Measurements from ENCODE around the gene SPAG16.
A peak's percentile ranks its signal among the peaks of the same experiment; 100 is the strongest.

The SPAG16 gene

GRCh38 chr2:213284105-213285090 lies at the start of gene SPAG16:
Gene SPAG16 (plus strand): TSS chr2:213284464.
- DNase-seq, result peak; percentile 94

DNA sequence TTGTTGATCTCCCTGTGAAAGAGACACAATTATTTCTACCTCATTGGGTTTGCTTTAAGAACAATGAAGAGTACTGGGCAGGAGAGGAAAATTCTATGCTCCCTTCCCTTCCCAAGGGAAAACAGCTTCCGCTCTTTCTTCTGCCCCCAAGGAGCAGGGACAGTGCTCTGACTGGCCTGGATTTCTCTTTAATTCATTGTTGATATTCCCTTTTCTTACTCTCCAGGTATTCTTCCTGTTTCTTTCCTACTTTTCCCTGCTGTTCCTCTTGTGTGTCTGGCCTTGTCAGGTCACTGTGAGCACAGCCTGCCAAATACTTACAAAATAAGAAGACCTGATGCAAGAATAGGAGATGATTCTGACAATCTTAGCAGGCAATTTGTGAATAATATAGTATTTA lies 49.6 kb upstream of the SPAG16 start:
- DNase-seq, result no peak

GRCh38 chr2:213235741-213236140 lies 48.5 kb upstream of the SPAG16 start:
- no peak for DNase-seq

DNA sequence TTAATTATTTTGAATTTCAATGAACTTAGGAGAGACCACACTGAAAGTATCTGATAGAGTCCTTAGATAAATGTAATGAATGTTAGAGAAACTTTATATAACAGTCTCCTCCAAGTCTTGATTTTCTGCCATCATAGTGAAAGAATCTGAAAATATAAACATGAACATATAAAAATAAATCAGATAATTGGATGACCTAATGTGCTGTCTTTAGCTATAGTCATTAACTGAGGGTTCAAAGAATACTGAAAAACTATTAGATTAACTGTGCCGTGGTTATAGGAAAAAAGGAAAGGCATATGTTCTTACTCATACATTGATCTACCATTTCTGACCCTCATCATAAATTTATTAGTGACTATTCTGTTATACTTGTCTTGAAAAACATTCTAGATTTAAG lies 47.0 kb upstream of the SPAG16 start:
- no peak for DNase-seq

DNA sequence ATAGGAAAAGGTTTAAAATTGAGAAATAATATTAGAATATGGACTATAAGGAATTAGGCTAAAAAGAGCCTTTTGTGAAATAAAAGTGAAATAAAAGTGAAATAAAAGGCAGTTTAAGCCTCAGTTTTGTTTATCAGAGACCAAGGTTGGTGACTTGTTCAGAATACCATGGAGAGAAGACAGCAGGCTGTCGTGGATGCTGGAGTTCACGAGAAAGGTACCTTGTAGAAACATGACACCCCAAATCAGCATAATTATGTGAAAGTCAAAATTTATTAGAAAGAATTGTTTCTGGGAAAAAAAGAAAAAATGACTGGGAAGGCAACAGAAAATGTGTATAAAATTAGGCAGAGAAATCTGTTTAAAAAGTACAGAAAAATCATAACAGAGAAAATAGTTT lies 46.5 kb upstream of the SPAG16 start:
- no peak for DNase-seq

GRCh38 chr2:213238753-213239495 lies 45.3 kb upstream of the SPAG16 start:
- no peak for DNase-seq

- DNase-seq, result no peak
Observed at GRCh38 chr2:213241817-213242216, 42.4 kb upstream of the SPAG16 start.

DNA sequence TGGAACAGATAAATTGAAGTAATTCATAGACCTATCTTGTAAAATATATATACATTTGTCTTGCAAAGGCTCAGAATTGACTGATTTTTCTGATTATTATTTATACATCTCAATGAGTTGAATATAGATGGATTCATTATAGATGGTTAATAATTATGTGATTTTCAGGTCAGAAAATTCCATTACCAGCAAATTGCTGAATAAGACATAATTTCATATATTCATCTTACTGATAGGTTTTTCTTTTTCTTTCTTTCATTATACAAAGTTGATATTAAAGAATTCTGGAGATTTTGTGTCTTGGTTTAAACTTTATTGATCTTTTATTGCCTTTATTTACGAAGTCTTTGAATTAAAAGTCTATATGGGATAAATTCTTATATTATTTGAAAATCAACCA lies 41.6 kb upstream of the SPAG16 start:
- no peak for DNase-seq

DNA sequence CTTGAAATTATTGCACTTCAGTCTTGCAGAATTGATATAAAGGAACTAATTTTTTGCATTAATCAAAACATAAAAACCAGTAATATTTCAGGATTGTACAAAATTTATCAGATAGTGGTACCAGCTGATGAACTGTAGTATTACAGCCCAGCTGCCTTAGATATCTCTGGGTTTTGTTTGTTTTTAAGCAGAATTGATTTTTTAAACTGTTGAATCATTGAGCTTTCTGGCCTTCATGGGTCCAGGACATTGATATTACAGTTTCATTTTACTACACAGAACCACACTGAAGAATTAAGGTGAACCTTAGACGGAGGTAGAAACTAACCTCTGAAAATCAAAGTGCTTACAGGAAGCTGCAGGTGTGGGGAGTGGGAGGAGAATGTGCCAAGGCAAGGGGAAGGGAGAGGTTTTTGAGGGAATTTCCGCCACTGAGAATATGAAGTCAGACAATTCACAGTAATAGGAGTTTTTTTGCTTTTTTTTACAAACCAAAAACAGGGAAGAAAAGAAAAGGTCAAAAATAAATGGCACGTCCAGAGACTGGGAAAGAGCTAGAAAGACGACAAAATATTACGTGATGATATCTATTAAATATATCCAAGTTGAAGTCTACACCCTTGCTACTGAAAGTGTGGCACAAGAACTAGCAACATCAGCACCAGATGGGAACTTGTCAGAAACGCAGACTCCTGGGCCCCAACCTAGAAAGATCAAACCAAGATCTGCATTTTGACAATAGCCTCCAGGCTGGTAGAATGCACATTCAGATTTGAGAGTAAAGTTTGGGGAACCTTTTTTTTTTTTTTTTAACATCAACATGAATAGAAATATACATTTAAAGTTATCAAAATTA lies 40.8 kb upstream of the SPAG16 start:
- DNase-seq, result no peak

DNA sequence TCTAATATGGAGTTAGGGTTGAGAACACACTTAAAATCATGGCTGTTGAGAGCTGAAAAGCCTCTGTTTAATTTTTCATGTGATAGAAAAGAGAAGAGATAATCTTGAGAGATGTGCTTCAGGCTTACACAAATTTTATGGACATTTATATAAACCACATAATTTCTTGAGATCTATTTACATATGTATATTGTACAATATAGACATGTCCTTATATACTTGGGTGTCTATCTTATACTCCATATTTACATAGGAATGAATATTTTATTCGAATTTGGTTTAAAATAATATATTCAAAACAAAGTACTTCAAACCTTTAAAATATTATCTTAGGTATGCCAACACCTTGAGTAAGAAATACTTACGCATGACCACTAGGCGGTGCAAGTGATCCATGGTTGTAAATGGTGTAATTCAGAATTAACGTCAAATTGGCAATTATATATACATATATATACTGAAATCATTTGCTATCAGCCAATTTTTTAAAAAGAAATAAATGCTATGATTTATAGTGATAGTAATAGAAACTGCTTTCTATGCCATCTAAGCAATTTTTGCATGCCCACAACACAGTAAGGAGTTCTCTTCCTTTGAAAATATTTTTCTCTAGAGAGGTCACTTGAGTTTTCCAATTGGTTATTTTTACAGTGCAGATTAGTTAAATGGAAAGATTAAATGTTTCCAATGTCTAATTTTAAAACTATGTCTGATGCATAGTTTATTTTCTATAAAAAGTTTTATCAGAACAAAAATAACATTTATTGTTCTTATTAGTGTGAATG lies 37.6 kb upstream of the SPAG16 start:
- peak; percentile 73 for DNase-seq

DNA sequence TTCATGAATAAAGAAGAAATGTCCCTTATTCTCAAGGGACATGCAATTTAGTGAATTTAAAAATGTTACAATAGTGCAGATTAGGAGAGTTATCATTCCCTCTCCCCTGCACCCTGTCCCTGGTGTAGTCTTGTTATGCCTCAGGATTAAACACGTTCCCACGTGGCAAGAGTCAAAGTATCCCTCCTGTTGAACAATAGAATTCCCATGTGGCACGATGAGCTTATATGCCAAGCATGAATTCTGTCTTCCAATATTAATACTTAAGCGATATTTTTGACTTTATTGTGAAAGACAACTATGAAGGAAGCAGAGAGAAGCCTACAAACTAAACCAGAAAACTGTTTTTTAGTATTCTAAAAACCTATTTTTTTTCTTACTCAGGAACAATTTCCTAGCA lies 36.7 kb upstream of the SPAG16 start:
- no peak for DNase-seq

DNA sequence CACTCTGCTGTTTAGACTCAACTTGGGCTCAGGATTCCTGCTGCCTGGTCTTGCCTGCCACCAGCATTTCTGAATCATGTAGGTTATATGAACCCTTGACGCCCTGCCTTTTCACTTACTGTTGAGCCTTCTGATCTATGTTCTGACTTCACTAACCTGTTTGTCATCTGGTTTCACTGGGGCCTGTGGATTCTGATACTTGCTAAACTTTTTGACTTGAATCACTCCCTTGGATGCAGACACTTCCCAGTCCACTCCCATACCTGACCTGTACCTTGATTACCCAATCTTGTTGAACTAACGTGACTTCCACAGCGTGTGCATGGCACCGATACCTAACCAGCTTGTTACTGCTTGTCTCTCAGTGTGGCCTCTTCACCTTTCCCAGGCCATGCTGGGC lies 35.6 kb upstream of the SPAG16 start:
- no peak for DNase-seq

GRCh38 chr2:213249502-213249901 lies 34.8 kb upstream of the SPAG16 start:
- DNase-seq, result no peak

DNA sequence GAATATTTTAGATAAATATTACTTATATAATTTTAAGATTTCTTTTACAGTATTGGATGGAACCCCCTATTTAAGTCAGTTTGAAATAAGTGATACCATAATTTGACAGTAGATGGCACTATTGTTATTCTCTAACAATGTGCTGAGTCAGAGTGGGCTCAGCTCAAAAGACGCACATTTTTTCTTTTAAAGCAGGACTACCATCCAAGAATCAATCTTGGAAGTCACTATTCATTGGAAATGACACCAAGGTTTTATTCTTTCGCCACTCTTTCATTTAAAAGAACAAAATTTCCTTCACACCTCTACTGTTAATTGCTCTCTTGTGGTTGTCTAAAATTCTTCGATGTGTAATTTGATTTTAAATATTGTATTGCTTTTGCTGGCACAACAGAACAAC lies 32.6 kb upstream of the SPAG16 start:
- no peak for DNase-seq

GRCh38 chr2:213252206-213252605 lies 32.1 kb upstream of the SPAG16 start:
- no peak for DNase-seq

DNA sequence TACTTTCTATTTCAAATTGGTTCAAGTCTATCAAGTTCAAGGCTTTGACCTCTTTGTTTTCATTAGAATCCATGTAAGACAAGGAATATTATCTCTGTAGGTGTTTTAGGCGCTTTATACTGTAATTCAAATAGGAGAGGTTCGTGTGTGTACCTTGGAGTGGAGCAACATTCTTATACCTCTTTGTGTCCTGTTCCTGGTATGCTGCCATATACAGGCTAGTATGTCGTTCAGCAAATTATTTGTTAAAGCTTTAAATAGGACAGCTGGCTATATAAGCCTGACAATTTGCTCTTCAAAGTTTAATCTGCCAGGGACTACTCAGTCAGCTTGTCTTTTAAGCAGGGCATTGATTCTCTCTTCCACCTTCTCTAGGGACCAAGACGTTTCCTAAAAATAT lies 31.1 kb upstream of the SPAG16 start:
- DNase-seq, result no peak

- no peak for DNase-seq
Observed at GRCh38 chr2:213259266-213259665, 25.0 kb upstream of the SPAG16 start.

DNA sequence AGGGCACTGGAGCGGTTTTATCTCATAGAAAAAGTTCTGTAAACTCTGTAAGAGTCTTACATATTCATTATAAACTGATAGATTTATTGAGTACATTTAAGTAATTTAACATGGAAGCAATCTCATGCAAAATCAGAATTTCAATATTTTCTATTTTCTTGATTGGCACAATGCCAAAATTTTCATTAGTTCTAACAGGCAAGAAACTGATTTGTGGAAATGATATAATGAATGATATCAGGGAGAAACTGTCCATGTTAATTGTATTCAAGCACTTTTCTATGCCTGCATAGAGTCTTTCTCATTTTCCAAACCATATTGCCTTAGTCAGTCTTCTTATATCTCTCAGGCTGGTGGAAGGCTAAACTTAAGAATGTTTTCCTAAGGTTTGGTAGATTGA lies 23.0 kb upstream of the SPAG16 start:
- DNase-seq, result no peak

- no peak for DNase-seq
Observed at GRCh38 chr2:213261715-213262114, 22.5 kb upstream of the SPAG16 start.

DNA sequence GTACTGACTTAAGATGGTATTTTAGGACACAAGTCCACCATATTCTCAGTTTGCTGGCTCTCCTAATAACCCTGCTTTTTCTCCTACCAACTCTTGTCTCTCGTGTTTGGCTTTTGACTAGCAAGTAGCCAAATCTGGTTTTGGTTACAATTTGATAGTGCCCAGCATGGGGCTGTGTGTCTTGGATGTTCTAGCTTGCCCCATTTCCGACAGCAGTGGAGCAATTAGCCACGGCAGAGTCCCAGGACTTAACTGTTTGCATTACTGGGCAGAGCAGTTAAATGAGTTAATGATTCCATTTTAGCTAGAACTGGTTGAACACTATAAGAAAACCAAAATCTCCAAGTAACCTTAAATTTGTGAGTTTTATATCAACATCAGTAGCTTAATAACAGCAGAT lies 18.6 kb upstream of the SPAG16 start:
- no peak for DNase-seq

GRCh38 chr2:213266421-213266820 lies 17.8 kb upstream of the SPAG16 start:
- no peak for DNase-seq

DNA sequence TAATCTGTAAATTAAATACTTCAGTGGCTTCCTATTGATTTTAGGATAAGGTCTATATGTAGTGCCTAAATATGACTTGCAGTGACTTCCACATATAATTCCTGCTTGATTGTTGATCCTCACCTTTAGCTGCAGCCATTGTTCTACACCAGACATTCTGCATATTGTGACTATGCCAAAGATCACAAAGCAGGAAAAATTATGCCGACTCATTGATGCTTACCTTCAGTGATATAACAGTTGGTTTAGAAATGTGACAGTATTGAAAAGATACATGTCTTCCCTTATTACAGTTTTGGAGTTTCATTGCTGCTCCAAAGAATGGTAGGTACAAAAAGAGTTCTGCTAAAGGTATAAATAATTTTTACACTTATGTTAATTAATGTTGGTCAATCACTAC lies 12.3 kb upstream of the SPAG16 start:
- DNase-seq, result no peak

All from CD4-positive, alpha-beta T cell treated with Interleukin-17A for 4 hours (primary cell).